Activated T-cell treated with anti-CD3 and anti-CD28 coated beads, Interleukin-2, amount 50 U/mL, for 24 hours (primary cell): ENCODE data around the gene SIAH3.
"Not testable (repeated sequence)": the region's sequence is repeated elsewhere in the genome, so short reads cannot be mapped to it uniquely, and the experiment has no call there.

ENCODE experiments used
- DNase-seq: peaks from one replicate; pipeline ENCODE4 v3.0.0-alpha.2; 2020
- H3K27ac Mint-ChIP-seq: 2 replicates; pipeline ENCODE4 v1.8.0; 2020; ENCODE audit warnings: mild to moderate bottlenecking, mixed read lengths
- H3K27me3 Mint-ChIP-seq: 2 replicates; pipeline ENCODE4 v1.8.0; 2020; ENCODE audit warnings: mixed read lengths
- H3K36me3 Mint-ChIP-seq: 2 replicates; pipeline ENCODE4 v1.8.0; 2020; ENCODE audit warnings: low read depth, mixed read lengths
- H3K4me1 Mint-ChIP-seq: 2 replicates; pipeline ENCODE4 v1.8.0; 2020; ENCODE audit warnings: low read depth, mixed read lengths
- H3K4me3 Mint-ChIP-seq: 2 replicates; pipeline ENCODE4 v1.8.0; 2020; ENCODE audit warnings: mild to moderate bottlenecking, moderate library complexity, mixed read lengths
- H3K9me3 Mint-ChIP-seq: 2 replicates; pipeline ENCODE4 v1.8.0; 2020; ENCODE audit warnings: mixed read lengths

The SIAH3 gene

GRCh38 chr13:45875951-45876350 is 24.4 kb upstream of the SIAH3 start:
- no peaks in the 10 kb centered on the region for H3K36me3 Mint-ChIP-seq
- no peak for DNase-seq
- H3K4me1 Mint-ChIP-seq, result no peaks in the 10 kb centered on the region
- H3K27me3 Mint-ChIP-seq, result no peaks in the 10 kb centered on the region
- no peaks in the 10 kb centered on the region for H3K9me3 Mint-ChIP-seq
- no peak overlapping the region for H3K4me3 Mint-ChIP-seq
- H3K27ac Mint-ChIP-seq, result no peak overlapping the region

DNA sequence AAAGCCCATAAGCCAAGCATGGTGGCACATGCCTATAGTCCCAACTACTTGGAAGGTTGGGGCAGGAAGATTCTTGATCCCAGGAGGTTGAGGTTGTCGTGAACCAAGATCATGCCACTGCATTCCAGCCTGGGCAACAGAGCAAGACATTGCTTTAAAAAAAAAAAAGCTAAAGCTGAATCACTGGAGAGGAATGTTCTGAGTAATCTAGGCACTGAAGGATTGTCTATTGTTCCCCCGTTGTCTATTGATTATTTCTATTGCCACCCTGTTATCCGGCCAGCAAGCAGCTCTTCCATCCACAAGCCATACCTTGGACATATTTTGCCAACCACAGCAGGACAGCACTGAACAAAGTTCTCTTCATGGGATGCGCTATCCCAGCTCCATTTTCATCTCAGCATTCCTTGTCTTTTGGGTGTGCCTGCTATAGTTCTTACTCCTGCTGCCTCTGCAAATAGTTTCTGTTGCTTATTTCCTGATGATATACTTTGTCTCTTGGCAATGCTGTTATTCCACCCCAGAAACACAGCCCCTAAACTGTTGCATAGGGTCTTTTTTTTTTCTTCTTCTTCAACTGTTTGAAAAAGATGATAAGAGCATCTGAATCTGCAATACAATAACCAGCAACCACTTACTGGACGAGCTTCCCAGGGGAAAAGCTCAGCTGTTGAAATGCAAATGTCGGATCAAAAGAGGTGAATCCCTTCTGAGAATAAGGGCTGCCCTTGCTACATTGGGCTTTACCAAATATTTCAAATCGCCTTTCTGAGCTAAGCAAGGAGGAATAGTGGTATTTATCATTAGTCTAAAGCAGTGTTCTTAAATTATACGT is 22.2 kb upstream of the SIAH3 start:
- H3K27ac Mint-ChIP-seq, result no peak overlapping the region
- H3K27me3 Mint-ChIP-seq, result no peaks in the 10 kb centered on the region
- no peaks in the 10 kb centered on the region for H3K4me1 Mint-ChIP-seq
- no peak overlapping the region for H3K4me3 Mint-ChIP-seq
- H3K36me3 Mint-ChIP-seq, result no peaks in the 10 kb centered on the region
- DNase-seq, result no peak
- H3K9me3 Mint-ChIP-seq, result no peaks in the 10 kb centered on the region

GRCh38 chr13:45872566-45872965 is 21.0 kb upstream of the SIAH3 start:
- H3K4me1 Mint-ChIP-seq, result no peaks in the 10 kb centered on the region
- H3K27ac Mint-ChIP-seq, result no peak overlapping the region
- H3K4me3 Mint-ChIP-seq, result no peak overlapping the region
- no peaks in the 10 kb centered on the region for H3K36me3 Mint-ChIP-seq
- no peaks in the 10 kb centered on the region for H3K27me3 Mint-ChIP-seq
- no peak for DNase-seq
- no peaks in the 10 kb centered on the region for H3K9me3 Mint-ChIP-seq

GRCh38 chr13:45871201-45871600 is 19.6 kb upstream of the SIAH3 start:
- H3K9me3 Mint-ChIP-seq, DNase-seq, H3K27me3 Mint-ChIP-seq, H3K4me1 Mint-ChIP-seq, H3K27ac Mint-ChIP-seq, H3K36me3 Mint-ChIP-seq, H3K4me3 Mint-ChIP-seq: not testable (repeated sequence)

DNA sequence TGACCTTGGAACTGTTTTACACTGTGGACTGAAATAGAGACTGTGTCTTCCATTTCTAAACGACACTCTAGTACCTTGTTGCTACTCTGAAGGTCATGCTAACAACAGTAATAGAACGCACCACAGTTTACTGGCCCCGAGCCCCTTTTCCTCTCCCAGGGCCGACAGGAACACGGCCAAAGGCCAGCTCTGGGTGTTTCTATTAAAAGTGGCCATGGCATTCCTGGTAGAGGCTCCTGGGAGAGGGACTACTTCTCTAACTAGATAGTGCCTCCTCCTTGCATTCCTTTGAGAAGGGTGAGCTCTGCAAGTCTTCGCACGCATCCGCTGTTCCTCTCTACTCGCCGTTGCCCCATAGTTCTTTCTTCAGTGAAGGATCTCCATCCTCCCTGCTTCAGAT is 18.7 kb upstream of the SIAH3 start:
- Mint-ChIP-seq H3K27ac (no peak overlapping the region), H3K4me1 (no peaks in the 10 kb centered on the region), H3K4me3 (no peak overlapping the region), H3K36me3 (no peaks in the 10 kb centered on the region), H3K27me3 (no peaks in the 10 kb centered on the region), H3K9me3 (peaks cover 3% of the 10 kb centered on the region)
- no peak for DNase-seq

GRCh38 chr13:45865414-45865813 is 13.9 kb upstream of the SIAH3 start:
- DNase-seq, result no peak
- Mint-ChIP-seq H3K27ac (no peak overlapping the region), H3K36me3 (no peaks in the 10 kb centered on the region), H3K4me1 (no peaks in the 10 kb centered on the region), H3K9me3 (peaks cover 3% of the 10 kb centered on the region), H3K4me3 (no peak overlapping the region), H3K27me3 (peaks cover 3% of the 10 kb centered on the region)

DNA sequence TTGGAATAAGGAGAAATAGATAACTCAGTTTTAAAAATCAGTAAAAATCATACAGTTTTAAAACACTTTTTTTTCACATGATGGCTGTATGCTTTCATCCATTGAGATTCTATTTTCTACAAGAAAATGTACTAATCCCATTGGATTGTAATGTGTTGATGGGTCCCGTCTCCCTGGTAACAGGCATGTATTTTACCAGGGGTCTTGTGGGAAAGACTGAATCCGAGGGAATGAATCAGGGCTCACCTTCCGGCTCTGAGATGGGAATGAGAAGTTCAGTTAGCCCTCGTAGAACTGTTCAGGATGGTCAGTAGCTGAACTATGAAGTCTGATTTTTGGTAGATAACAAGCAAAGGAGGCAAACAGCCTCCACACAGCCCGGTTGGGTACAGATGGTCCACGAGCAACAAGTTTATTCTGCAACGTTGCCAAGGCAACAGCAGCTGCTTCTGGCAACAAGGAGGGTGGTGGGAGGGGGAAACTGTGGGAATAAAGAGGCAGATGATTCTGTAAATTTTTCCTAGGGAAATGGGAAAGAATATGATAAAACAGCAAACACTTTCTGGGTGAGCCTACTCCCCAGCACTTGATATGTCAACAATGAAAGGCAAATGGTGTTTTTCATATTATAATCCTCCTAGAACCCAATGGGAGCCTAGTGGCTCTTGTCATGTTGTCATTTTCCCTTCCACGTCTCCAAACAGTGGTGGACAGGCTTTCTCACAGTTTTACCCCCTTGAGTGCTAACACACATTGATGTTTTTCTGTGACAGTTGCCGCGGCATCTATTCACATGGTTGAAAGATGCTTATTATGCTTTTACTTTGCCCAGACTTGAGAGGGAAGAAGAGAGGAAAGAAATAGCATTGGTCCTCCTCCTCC is 12.4 kb upstream of the SIAH3 start:
- H3K9me3 Mint-ChIP-seq, result peaks cover 3% of the 10 kb centered on the region
- no peaks in the 10 kb centered on the region for H3K36me3 Mint-ChIP-seq
- peaks cover 3% of the 10 kb centered on the region for H3K27me3 Mint-ChIP-seq
- no peaks in the 10 kb centered on the region for H3K4me1 Mint-ChIP-seq
- no peak for DNase-seq
- no peak overlapping the region for H3K27ac Mint-ChIP-seq
- H3K4me3 Mint-ChIP-seq, result no peak overlapping the region

DNA sequence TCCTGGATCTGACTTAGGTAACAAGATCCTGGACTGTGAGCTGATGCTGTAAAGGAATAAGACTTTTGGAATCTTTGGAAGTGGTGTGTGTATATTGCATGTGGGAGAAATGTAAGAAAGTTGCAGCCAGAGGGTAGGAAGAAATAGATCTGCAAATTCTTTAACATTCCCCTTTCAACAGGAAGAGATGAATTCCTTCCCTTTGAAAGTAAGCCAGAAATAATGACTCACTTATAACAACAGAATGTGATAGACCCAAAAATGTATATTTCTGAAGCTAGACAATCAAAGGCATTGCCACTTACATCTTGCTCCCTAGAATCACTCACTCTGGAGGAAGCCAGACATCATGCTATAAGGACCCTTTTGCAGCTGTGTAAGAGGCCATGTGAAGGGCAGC is 9.8 kb upstream of the SIAH3 start:
- H3K27me3 Mint-ChIP-seq, result peaks cover 3% of the 10 kb centered on the region
- H3K4me3 Mint-ChIP-seq, result no peak overlapping the region
- no peaks in the 10 kb centered on the region for H3K36me3 Mint-ChIP-seq
- no peaks in the 10 kb centered on the region for H3K9me3 Mint-ChIP-seq
- H3K27ac Mint-ChIP-seq, result no peak overlapping the region
- no peaks in the 10 kb centered on the region for H3K4me1 Mint-ChIP-seq
- no peak for DNase-seq

- H3K9me3 Mint-ChIP-seq, result no peaks in the 10 kb centered on the region
- H3K4me3 Mint-ChIP-seq, result no peak overlapping the region
- H3K27ac Mint-ChIP-seq, result no peak overlapping the region
- no peaks in the 10 kb centered on the region for H3K36me3 Mint-ChIP-seq
- no peaks in the 10 kb centered on the region for H3K4me1 Mint-ChIP-seq
- DNase-seq, result no peak
- peaks cover 3% of the 10 kb centered on the region for H3K27me3 Mint-ChIP-seq
Measured at GRCh38 chr13:45860240-45860639, 8.7 kb upstream of the SIAH3 start.

DNA sequence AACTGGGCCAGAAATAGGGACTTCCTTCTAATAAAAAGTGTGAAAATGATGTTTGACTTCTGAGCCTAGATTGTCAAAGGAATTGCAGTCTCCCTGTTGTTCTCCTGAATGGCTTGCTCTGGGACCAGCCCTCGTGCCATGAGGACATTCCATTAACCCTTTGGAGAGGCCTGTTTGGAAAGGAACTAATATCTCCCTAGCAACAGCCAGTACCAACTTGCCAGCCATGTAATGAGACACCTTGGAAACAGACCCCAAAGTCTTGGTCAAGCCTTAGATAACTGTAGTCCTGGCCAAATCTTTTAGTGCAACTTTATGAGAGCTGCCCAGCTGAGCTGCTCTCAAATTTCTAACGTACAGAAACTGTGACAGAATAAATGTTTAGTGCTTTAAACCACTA is 8.2 kb upstream of the SIAH3 start:
- Mint-ChIP-seq H3K4me1 (no peaks in the 10 kb centered on the region), H3K27me3 (peaks cover 3% of the 10 kb centered on the region), H3K36me3 (no peaks in the 10 kb centered on the region), H3K9me3 (peaks cover 1% of the 10 kb centered on the region), H3K4me3 (no peak overlapping the region), H3K27ac (no peak overlapping the region)
- DNase-seq, result no peak

DNA sequence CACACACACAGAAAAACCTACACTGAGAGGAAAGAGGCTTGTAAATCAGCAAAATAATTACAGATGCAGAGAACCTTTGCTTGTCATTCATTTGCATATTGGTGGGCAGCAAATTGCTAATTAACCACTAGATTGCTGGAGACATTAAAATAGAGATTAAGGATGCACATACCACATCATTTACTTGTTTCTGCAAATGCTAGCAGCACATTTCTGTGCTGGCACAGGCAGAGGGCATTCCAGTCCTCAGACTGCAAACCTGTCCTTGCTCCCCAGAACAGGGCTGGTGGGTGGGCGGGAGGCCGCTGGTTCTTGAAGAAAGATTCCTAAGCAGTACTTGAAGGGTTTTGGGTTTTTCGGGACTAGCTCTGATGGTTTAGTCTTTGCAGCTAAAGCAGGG is 941 bp upstream of the SIAH3 start:
- no peak overlapping the region for H3K4me3 Mint-ChIP-seq
- DNase-seq, result no peak
- peaks cover 10% of the 10 kb centered on the region for H3K9me3 Mint-ChIP-seq
- H3K27ac Mint-ChIP-seq, result no peak overlapping the region
- peaks cover 43% of the 10 kb centered on the region for H3K4me1 Mint-ChIP-seq
- peaks cover 18% of the 10 kb centered on the region for H3K27me3 Mint-ChIP-seq
- H3K36me3 Mint-ChIP-seq, result no peaks in the 10 kb centered on the region

DNA sequence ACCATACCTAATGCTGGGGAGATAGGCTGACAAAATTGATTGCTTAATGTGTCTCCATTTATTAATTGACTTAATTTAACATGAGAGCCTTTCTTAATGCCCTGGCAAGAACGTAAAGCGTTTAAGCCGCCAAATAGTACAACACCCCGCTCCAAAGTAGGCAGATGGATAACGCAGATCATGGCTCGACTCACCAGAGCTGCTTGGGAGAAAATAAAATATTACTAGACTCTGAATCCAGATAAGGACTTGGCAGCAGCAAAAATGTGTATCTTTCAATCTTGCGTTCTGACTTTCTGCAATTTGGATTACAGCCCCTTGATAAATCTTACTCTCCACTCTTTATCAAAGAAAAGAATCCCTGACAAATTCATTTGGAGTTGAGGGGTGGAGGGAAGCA is 403 bp upstream of the SIAH3 start:
- Mint-ChIP-seq H3K27me3 (peaks cover 18% of the 10 kb centered on the region), H3K4me1 (peaks cover 48% of the 10 kb centered on the region), H3K27ac (no peak overlapping the region), H3K4me3 (peak overlapping the region; percentile 79), H3K9me3 (peaks cover 10% of the 10 kb centered on the region), H3K36me3 (no peaks in the 10 kb centered on the region)
- DNase-seq, result no peak

- Mint-ChIP-seq H3K27ac (no peak overlapping the region), H3K9me3 (peaks cover 10% of the 10 kb centered on the region), H3K27me3 (peaks cover 18% of the 10 kb centered on the region), H3K4me1 (peaks cover 57% of the 10 kb centered on the region), H3K36me3 (no peaks in the 10 kb centered on the region), H3K4me3 (peak overlapping the region; percentile 79)
- DNase-seq, result no peak
Measured at GRCh38 chr13:45850027-45850613, 1.4 kb downstream of the SIAH3 start.

DNA sequence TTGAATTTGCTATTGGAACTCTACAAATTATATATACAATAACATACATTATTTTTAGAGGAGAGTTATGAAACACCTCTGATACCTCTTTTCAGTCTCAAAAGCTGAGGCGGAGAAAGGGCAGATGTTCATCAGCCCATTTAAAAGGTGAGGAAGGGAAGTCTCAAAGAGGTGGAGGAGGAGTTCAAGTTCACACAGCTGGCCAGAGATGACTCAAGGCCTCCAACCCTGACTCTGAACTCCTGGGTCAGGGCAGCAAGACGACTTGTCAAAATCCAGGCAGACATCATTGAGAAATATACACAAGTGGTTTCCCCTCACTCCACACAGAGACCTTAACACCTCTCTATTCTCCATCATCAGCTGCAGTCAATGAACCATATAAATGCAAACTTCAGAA is 2.1 kb downstream of the SIAH3 start:
- DNase-seq, result no peak
- H3K36me3 Mint-ChIP-seq, result no peaks in the 10 kb centered on the region
- peaks cover 18% of the 10 kb centered on the region for H3K27me3 Mint-ChIP-seq
- H3K9me3 Mint-ChIP-seq, result peaks cover 6% of the 10 kb centered on the region
- peaks cover 57% of the 10 kb centered on the region for H3K4me1 Mint-ChIP-seq
- H3K27ac Mint-ChIP-seq, result no peak overlapping the region
- H3K4me3 Mint-ChIP-seq, result peak overlapping the region; percentile 9
